ENCODE measurements around the gene ZNF223.

Gene ZNF223

GRCh38 chr19:44071824-44072542 is 20.1 kb downstream of the ZNF223 start, which contains the start of gene ZNF284:
ZNF284 (plus strand) TSS chr19:44072159; CDS start chr19:44076390, 4,231 bp downstream.
- peak; percentile 88 for DNase-seq (ENCODE audit: low spot score)

- DNase-seq (ENCODE audit: low spot score) = peak; percentile 20
Observed at GRCh38 chr19:44072543-44073401, 20.9 kb downstream of the ZNF223 start.

GRCh38 chr19:44076325-44076724 is 24.5 kb downstream of the ZNF223 start:
- DNase-seq (ENCODE audit: low spot score) = no peak

- no peak for DNase-seq (ENCODE audit: low spot score)
Observed at GRCh38 chr19:44092108-44092507, 40.3 kb downstream of the ZNF223 start.

GRCh38 chr19:44093931-44094765 is 42.3 kb downstream of the ZNF223 start, which contains the start of gene ZNF224:
ZNF224 (plus strand) TSS chr19:44094361; CDS start chr19:44097874, 3,513 bp downstream.
- DNase-seq (ENCODE audit: low spot score) = peak; percentile 91

GRCh38 chr19:44107751-44108150 is 55.9 kb downstream of the ZNF223 start:
- no peak for DNase-seq (ENCODE audit: low spot score)

- DNase-seq (ENCODE audit: low spot score) = no peak
Observed at GRCh38 chr19:44109458-44109857, 57.6 kb downstream of the ZNF223 start.

- peak; percentile 68 for DNase-seq (ENCODE audit: low spot score)
Observed at GRCh38 chr19:44111910-44112463, 60.2 kb downstream of the ZNF223 start.

- DNase-seq (ENCODE audit: low spot score) = no peak
Observed at GRCh38 chr19:44112802-44113137, 60.9 kb downstream of the ZNF223 start.

GRCh38 chr19:44113138-44113783 is 61.4 kb downstream of the ZNF223 start, which contains the start of gene ZNF225:
ZNF225 (plus strand) TSS chr19:44113399; CDS start chr19:44115828, 2,429 bp downstream.
- peak; percentile 98 for DNase-seq (ENCODE audit: low spot score)

- peak; percentile 2 for DNase-seq (ENCODE audit: low spot score)
Observed at GRCh38 chr19:44113784-44114390, 62.1 kb downstream of the ZNF223 start.
